ENCODE results near the gene SLC30A2. TPM values are rescaled to one million over a fixed set of nuclear protein-coding genes. Genes with fewer than 3 reads are reported as not detected.

The SLC30A2 gene
- total and polyA plus RNA-seq, 9 of the 15 experiments (the other 6 are each of a cell fraction or from before 2014, with no cell fraction given), result 0.01 to 0.18 (median 0.06) TPM; not detected in 3

DNA sequence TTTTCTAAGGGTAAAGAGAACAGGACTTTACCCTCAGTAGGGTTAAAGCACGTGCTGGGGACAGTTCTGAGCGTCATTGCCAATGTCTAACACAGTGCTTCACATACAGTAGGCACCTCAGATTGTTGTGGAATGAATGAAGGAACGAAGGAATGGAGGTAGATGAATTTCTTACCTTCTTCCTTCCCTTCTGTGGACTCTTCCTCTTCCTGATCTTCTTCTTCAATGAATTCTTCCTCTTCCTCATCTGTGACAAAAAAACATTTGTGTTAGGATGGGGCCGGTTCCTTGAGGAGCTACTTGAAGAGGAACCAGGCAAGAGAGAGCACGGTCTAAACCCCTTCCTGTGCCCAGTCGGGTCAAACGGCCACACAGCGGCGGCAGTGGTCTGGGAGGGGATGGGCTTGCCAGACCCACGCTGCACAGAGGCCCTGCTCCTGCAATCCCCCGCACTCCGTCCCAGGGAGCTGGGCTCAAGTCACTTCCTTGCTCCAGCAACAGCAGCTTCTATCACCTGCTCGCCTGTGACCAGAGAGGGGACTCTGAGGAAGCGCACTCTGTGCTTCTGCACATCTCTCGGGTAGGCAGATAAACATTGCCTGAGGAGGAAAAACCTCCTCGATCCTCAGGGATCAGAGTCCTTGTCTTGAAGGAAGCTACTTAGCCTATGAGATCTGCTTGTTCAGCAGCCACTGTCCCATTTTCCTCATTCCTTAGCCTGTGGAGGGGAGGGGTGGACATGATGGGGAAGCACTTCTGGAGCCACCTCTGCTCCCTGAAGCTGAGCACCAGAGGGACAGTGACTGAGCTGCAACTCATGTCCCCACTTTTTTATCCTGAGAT is 8.0 kb upstream of the SLC30A2 start:
- no peaks in the 10 kb centered on the region for H3K9me3 ChIP-seq (replicated peaks; ENCODE audit: control insufficient read depth, insufficient read depth, low read depth, low read length)
- no peaks in the 10 kb centered on the region for H3K9me1 ChIP-seq (ENCODE audit: control insufficient read depth, insufficient read depth, low read length)
- ATAC-seq (peak; percentile 69), FAIRE-seq (no peak), DNase-seq (ENCODE audit: extremely low read depth in 1 of 4, low spot score in 3 of 4) (peak; percentile 45 to 55 (median 46))
- CTCF ChIA-PET (ENCODE audit: low intra/inter-chr PET ratio), result no interaction called here
- in situ Hi-C loops (cut with MboI), result no loop called here
- H3K36me3 ChIP-seq (ENCODE audit: control insufficient read depth, insufficient read depth, low read length), result no peaks in the 10 kb centered on the region
- peak overlapping the region; percentile 24 to 39; a peak in 3 of 4 replicates for H3K9ac ChIP-seq (ENCODE audit: insufficient read depth in 1 of 2, low read depth in 2 of 2, low read length in 2 of 2)
- intact Hi-C loops (cut with micrococcal nuclease), result no loop called here
- no peaks in the 10 kb centered on the region for H3K79me2 ChIP-seq (ENCODE audit: control insufficient read depth, insufficient read depth, low read length)
- H4K20me1 ChIP-seq (replicated peaks; ENCODE audit: control insufficient read depth, insufficient read depth, low read length), result no peaks in the 10 kb centered on the region
- POLR2A ChIA-PET, result interaction anchor here (0.7 to 3.5 kb wide), 5 partner anchors 12 to 218 kb away, joined by 3 to 28 read pairs (median 3); partner anchors contain the start of gene TRIM63
- 33% methylated on average over 16 of the region's 16 CpGs for WGBS (ENCODE audit: insufficient coverage, low coverage, missing lambda C conversion rate)
- no peaks in the 10 kb centered on the region for H3K27me3 ChIP-seq (ENCODE audit: control insufficient read depth in 2 of 2, insufficient read depth in 2 of 2, low read length in 2 of 2)
- no peak overlapping the region for H3K27ac ChIP-seq (ENCODE audit: extremely low read depth, low read depth, low read length)
- H3K4me1 ChIP-seq (replicated peaks in 1 of 2; ENCODE audit: control insufficient read depth in 2 of 2, insufficient read depth in 2 of 2, low read length in 2 of 2), result peaks cover 14 to 21% of the 10 kb centered on the region in 2 experiments
- H2AFZ ChIP-seq (ENCODE audit: low read depth, low read length), result peak overlapping the region; percentile 90
- H3K4me3 ChIP-seq, result no peak overlapping the region
- H3K4me2 ChIP-seq (ENCODE audit: insufficient read depth, low read length), result peak overlapping the region; percentile 36
- no TSS peak for BruUV-seq (replicated peaks)
- TF ChIP-seq ZNF551 (CRISPR knock-in tag; IDR thresholded peaks at IDR 0.05), result no peak
- peak in 1 of 2 experiments; percentile 2; a peak in 1 of 4 replicates for TF ChIP-seq RCOR1 (IDR thresholded peaks at IDR 0.05; ENCODE audit: borderline replicate concordance in 1 of 2, low read depth in 2 of 2, low read length in 2 of 2)
- no peak for TF ChIP-seq ADNP (tag; IDR thresholded peaks at IDR 0.05)
- TF ChIP-seq THRAP3 (IDR thresholded peaks at IDR 0.05; ENCODE audit: borderline replicate concordance), result no peak
- no peak for TF ChIP-seq ZFX (CRISPR knock-in tag; IDR thresholded peaks at IDR 0.05)
- TF ChIP-seq CTBP1 (IDR thresholded peaks at IDR 0.05; ENCODE audit: borderline replicate concordance), result peak; percentile 47; the same call in 1 of the 2 replicates
- peak; percentile 11; the same call in 1 of the 2 replicates for TF ChIP-seq SMARCA5 (IDR thresholded peaks at IDR 0.05)
- TF ChIP-seq, protein P1, sequence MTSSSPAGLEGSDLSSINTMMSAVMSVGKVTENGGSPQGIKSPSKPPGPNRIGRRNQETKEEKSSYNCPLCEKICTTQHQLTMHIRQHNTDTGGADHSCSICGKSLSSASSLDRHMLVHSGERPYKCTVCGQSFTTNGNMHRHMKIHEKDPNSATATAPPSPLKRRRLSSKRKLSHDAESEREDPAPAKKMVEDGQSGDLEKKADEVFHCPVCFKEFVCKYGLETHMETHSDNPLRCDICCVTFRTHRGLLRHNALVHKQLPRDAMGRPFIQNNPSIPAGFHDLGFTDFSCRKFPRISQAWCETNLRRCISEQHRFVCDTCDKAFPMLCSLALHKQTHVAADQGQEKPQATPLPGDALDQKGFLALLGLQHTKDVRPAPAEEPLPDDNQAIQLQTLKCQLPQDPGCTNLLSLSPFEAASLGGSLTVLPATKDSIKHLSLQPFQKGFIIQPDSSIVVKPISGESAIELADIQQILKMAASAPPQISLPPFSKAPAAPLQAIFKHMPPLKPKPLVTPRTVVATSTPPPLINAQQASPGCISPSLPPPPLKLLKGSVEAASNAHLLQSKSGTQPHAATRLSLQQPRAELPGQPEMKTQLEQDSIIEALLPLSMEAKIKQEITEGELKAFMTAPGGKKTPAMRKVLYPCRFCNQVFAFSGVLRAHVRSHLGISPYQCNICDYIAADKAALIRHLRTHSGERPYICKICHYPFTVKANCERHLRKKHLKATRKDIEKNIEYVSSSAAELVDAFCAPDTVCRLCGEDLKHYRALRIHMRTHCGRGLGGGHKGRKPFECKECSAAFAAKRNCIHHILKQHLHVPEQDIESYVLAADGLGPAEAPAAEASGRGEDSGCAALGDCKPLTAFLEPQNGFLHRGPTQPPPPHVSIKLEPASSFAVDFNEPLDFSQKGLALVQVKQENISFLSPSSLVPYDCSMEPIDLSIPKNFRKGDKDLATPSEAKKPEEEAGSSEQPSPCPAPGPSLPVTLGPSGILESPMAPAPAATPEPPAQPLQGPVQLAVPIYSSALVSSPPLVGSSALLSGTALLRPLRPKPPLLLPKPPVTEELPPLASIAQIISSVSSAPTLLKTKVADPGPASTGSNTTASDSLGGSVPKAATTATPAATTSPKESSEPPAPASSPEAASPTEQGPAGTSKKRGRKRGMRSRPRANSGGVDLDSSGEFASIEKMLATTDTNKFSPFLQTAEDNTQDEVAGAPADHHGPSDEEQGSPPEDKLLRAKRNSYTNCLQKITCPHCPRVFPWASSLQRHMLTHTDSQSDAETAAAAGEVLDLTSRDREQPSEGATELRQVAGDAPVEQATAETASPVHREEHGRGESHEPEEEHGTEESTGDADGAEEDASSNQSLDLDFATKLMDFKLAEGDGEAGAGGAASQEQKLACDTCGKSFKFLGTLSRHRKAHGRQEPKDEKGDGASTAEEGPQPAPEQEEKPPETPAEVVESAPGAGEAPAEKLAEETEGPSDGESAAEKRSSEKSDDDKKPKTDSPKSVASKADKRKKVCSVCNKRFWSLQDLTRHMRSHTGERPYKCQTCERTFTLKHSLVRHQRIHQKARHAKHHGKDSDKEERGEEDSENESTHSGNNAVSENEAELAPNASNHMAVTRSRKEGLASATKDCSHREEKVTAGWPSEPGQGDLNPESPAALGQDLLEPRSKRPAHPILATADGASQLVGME (CRISPR knock-in tag; IDR thresholded peaks at IDR 0.05), result no peak
- no peak for TF ChIP-seq PPARD (CRISPR knock-in tag; IDR thresholded peaks at IDR 0.05)
